Neural progenitor cell (in vitro differentiated cells): ENCODE measurements around the gene THAP2.

ENCODE experiments used
- EZH2 ChIP-seq: fragments of 200-600 bp; sonication (generic); IDR thresholded peaks from 2 replicates; pipeline ENCODE4 v1.6.1; 2017; ENCODE audit warnings: antibody characterized with exemption, mild to moderate bottlenecking, moderate library complexity
- EZH2phosphoT487 ChIP-seq: fragments of 200-600 bp; sonication (generic); IDR thresholded peaks from 2 replicates; pipeline ENCODE4 v1.6.1; 2017; ENCODE audit warnings: antibody characterized with exemption
- TF ChIP-seq, protein P1 (sequence below): fragments of 200-600 bp; sonication (generic); IDR thresholded peaks from 2 replicates; pipeline ENCODE4 v1.5.1; 2017; ENCODE audit warnings: antibody characterized with exemption, mild to moderate bottlenecking

DNA sequence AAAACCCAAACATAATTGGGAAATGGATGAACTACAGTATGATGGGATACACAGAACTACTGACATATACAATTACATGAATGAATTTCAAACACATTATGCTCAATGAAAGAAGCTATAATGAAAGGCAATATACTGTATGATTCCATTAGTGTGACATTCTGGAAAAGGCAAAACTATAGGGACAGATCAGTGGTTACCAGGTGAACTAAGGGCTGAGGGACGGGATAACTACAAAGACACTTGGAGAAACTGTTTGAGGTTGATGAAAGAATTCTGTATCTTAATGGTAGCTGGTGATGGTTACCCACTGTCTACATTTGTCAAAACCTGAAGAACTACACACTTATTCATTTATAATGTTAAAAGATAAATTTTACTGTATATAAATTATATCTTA is 8.2 kb upstream of the THAP2 start:
- TF ChIP-seq, protein P1, sequence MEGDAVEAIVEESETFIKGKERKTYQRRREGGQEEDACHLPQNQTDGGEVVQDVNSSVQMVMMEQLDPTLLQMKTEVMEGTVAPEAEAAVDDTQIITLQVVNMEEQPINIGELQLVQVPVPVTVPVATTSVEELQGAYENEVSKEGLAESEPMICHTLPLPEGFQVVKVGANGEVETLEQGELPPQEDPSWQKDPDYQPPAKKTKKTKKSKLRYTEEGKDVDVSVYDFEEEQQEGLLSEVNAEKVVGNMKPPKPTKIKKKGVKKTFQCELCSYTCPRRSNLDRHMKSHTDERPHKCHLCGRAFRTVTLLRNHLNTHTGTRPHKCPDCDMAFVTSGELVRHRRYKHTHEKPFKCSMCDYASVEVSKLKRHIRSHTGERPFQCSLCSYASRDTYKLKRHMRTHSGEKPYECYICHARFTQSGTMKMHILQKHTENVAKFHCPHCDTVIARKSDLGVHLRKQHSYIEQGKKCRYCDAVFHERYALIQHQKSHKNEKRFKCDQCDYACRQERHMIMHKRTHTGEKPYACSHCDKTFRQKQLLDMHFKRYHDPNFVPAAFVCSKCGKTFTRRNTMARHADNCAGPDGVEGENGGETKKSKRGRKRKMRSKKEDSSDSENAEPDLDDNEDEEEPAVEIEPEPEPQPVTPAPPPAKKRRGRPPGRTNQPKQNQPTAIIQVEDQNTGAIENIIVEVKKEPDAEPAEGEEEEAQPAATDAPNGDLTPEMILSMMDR, result no peak
- no peak for TF ChIP-seq EZH2
- TF ChIP-seq EZH2phosphoT487, result no peak
